Prostate gland (tissue), 2 donors: ENCODE data around the gene CTNNA3. TPM values are rescaled to one million over a fixed set of nuclear protein-coding genes. Genes with fewer than 3 reads are reported as not detected.

Source experiments
- DNase-seq: peaks from one replicate; pipeline ENCODE4 v3.0.0-alpha.2; 2019; ENCODE audit warnings: low spot score
- H3K27ac ChIP-seq, 2 donors: fragments of 200-600 bp; sonication (generic); 2 replicates each; pipeline ENCODE4 v1.5.1; 2017 to 2019
- H3K27me3 ChIP-seq: fragments of 200-600 bp; sonication (generic); replicated peaks from 2 replicates; pipeline ENCODE4 v1.5.1; 2019; ENCODE audit not compliant: insufficient read depth
- H3K36me3 ChIP-seq, 2 donors: fragments of 200-600 bp; sonication (generic); 1 replicate in 1 of 2; 2 replicates in 1 of 2; pipeline versions ENCODE4 v1.5.1 to v1.8.1; 2017 to 2019
- H3K4me1 ChIP-seq: fragments of 200-600 bp; sonication (generic); replicated peaks from 2 replicates; pipeline ENCODE4 v1.5.1; 2019
- H3K4me3 ChIP-seq, 2 donors: fragments of 200-600 bp; sonication (generic); 2 replicates each; pipeline ENCODE4 v1.5.1; 2017 to 2019
- H3K9me3 ChIP-seq: fragments of 200-600 bp; sonication (generic); 2 replicates; pipeline ENCODE4 v1.5.1; 2017
- POLR2A ChIP-seq: fragments of 450-650 bp; IDR thresholded peaks from one replicate; pipeline ENCODE4 v1.6.1; 2016; ENCODE audit warnings: antibody characterized with exemption, mild to moderate bottlenecking
- POLR2AphosphoS5 ChIP-seq: sonication (generic); formaldehyde crosslinking; IDR thresholded peaks from one replicate; pipeline ENCODE4 v1.6.1; 2017; ENCODE audit warnings: antibody characterized with exemption
- WGBS: methylation state at CpG from one replicate; pipeline ENCODE4 v1.1.5; 2018; 5-methylcytosine and 5-hydroxymethylcytosine counted together
- intact Hi-C: fragments of 100-400 bp; cut with DNase I; formaldehyde crosslinking; loops from one replicate; pipeline ENCODE4 v1.14.2; 2022
- total RNA-seq, 2 donors: library from RNA; depleted of rRNA; stranded (reverse); fragments of >200 nt; gene quantifications; one replicate each; pipeline ENCODE4 v1.1.0, GENCODE V29; 2016
- TF ChIP-seq, protein P1 (sequence below), 4 experiments: fragments of 200-600 bp in 2 of 4; fragments of 450-650 bp in 2 of 4; sonication (generic) in 2 of 4; IDR thresholded peaks; 1 replicate in 3 of 4; 2 replicates in 1 of 4; pipeline ENCODE4 v1.5.1; 2016 to 2019; ENCODE audit warnings: antibody characterized with exemption in 4 of 4, mild to moderate bottlenecking in 2 of 4, moderate library complexity in 2 of 4

The CTNNA3 gene
- total RNA-seq, 2 donors from 2014 or later, result 0.27 to 7.2 TPM

DNA sequence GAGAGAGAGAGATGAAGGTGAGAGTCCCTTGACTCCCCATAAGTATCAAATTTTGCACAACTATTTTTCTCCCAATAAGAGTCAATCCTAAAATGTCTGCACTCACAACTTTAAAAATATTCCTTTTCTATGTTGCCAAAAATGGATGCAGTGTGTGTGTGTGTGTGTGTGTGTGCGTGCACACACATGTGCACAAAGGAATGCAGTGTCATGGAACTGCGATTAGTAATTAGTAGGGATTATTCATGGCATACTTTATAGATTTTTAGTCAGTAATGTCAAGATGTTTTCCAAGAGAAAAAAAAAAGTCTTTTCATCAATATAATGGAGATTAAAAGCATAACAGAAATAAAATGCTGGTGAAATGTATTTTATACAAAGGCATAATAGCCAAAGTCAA lies 949.3 kb downstream of the CTNNA3 start:
- intact Hi-C loops, result no loop called here
- Histone ChIP-seq H3K27ac (no peak overlapping the region), H3K9me3 (no peaks in the 10 kb centered on the region), H3K36me3 (no peaks in the 10 kb centered on the region), H3K4me1 (no peaks in the 10 kb centered on the region), H3K27me3 (no peaks in the 10 kb centered on the region), H3K4me3 (no peak overlapping the region)
- no peak for DNase-seq
- TF ChIP-seq, protein P1, sequence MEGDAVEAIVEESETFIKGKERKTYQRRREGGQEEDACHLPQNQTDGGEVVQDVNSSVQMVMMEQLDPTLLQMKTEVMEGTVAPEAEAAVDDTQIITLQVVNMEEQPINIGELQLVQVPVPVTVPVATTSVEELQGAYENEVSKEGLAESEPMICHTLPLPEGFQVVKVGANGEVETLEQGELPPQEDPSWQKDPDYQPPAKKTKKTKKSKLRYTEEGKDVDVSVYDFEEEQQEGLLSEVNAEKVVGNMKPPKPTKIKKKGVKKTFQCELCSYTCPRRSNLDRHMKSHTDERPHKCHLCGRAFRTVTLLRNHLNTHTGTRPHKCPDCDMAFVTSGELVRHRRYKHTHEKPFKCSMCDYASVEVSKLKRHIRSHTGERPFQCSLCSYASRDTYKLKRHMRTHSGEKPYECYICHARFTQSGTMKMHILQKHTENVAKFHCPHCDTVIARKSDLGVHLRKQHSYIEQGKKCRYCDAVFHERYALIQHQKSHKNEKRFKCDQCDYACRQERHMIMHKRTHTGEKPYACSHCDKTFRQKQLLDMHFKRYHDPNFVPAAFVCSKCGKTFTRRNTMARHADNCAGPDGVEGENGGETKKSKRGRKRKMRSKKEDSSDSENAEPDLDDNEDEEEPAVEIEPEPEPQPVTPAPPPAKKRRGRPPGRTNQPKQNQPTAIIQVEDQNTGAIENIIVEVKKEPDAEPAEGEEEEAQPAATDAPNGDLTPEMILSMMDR (IDR thresholded peaks at IDR 0.05), result no peak
- TF ChIP-seq POLR2AphosphoS5 (no peak), POLR2A (no peak)
- 74% methylated on average over 2 of the region's 2 CpGs for WGBS

DNA sequence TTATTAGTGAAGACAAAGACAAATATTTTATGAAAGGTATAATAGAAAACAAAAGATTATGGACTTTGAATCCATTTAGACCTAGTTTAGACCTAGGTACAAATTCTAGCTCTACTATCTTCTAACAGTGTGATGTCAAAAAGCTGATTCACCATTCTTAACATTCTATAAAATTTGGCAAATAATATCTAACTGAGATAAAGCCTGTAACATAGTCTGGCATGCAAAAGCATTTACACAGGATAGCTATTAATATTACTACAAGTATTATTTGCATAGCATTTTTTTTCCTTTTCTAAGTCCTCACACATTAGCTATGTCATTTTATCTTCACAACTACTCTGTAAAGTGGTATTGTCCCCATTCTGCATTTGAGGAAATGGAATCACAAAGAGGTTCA lies 949.7 kb downstream of the CTNNA3 start:
- H3K27ac ChIP-seq, result no peak overlapping the region
- TF ChIP-seq, protein P1 (IDR thresholded peaks at IDR 0.05), result no peak
- TF ChIP-seq POLR2AphosphoS5 (no peak), POLR2A (no peak)
- H3K27me3 ChIP-seq, result no peaks in the 10 kb centered on the region
- H3K9me3 ChIP-seq, result no peaks in the 10 kb centered on the region
- no peak for DNase-seq
- no peak overlapping the region for H3K4me3 ChIP-seq
- H3K4me1 ChIP-seq, result no peaks in the 10 kb centered on the region
- no peaks in the 10 kb centered on the region for H3K36me3 ChIP-seq
- intact Hi-C loops, result no loop called here

DNA sequence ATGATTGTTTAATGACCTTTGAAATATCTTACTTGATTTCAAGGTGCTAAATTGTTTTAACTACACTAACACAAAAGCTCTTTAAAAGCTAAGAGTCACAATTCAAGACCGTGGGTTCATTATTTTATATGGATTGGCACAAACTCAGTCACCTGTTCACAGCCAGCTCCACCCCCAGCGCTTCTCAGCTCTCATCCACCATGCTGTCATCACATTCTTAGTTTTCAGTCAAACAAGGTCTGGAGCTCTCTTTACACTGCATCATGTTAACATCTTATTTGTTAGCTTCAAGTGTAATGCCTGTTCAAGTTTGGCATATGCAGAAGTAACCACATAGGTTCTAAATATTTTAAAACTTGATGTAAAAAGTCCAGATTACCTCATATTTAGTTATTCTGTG lies 951.1 kb downstream of the CTNNA3 start:
- Histone ChIP-seq H3K4me1 (no peaks in the 10 kb centered on the region), H3K27ac (no peak overlapping the region), H3K9me3 (no peaks in the 10 kb centered on the region), H3K27me3 (no peaks in the 10 kb centered on the region), H3K36me3 (no peaks in the 10 kb centered on the region), H3K4me3 (no peak overlapping the region)
- intact Hi-C loops, result no loop called here
- no peak for DNase-seq
- no peak for TF ChIP-seq POLR2AphosphoS5
- TF ChIP-seq POLR2A, result no peak
- TF ChIP-seq, protein P1 (IDR thresholded peaks at IDR 0.05), result no peak
- 62% methylated on average over 2 of the region's 2 CpGs for WGBS

DNA sequence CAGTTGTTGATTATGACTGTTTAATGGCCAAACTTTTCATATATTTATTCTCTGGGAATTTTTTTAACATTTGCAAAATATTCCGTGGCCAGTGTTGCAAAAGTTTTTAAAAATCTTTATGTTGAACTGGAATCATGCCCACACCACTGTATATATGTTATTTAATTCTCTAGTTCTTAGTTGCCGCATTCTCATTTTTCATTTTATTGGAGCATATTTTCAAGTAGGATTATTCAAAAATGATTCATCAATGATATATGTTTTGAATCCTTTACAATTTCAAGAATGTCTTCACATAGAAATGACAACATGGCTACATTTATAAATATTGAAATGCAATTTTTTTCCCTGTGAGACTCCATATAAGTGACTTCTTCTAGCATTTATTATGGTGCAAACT lies 958.8 kb downstream of the CTNNA3 start:
- Histone ChIP-seq H3K27ac (no peak overlapping the region), H3K4me1 (no peaks in the 10 kb centered on the region), H3K4me3 (no peak overlapping the region), H3K27me3 (no peaks in the 10 kb centered on the region), H3K9me3 (no peaks in the 10 kb centered on the region), H3K36me3 (no peaks in the 10 kb centered on the region)
- TF ChIP-seq POLR2AphosphoS5, result no peak
- DNase-seq, result no peak
- WGBS, result 87% methylated on average over 2 of the region's 2 CpGs
- intact Hi-C loops, result no loop called here

DNA sequence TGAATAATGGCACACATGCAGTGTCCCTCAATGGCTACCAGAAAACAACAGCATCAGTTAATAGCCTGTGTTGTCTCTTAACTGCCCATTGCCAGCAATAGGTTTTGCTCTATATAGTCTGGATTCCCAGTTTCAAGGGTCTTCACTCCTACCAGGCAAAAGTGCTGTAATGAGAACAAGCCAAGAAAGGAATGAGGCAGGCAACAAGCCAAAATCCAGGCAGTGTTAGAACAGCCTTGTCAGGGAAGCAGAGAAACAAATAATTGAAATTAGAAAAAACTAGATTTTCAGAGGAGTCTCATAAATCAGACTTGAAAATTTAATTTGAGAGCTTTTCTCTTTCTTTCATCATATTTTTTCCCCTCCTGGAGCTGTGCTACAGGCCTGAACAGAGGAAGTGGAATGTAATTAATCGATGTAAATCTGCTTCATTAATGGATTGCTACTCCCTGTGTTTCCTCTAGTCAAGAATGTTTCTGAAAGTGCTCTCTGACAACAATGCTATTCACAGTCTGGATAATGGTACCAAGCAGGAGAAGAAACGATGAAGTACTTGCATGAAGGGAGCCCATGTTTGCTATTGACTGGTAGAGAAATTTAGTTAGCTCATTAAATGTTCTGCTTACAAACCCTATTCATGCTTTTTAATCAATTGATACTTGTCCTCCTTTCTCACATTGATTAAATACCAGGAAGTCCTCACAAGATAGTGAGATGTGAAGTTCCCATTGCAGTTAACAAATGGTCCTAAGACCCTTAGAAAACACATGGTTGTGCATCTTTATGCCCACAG lies 972.2 kb downstream of the CTNNA3 start:
- Histone ChIP-seq H3K27me3 (no peaks in the 10 kb centered on the region), H3K4me3 (no peak overlapping the region), H3K9me3 (no peaks in the 10 kb centered on the region), H3K36me3 (no peaks in the 10 kb centered on the region), H3K27ac (no peak overlapping the region), H3K4me1 (no peaks in the 10 kb centered on the region)
- DNase-seq, result no peak
- TF ChIP-seq, protein P1 (IDR thresholded peaks at IDR 0.05), result no peak
- no peak for TF ChIP-seq POLR2AphosphoS5
- TF ChIP-seq POLR2A, result no peak
- intact Hi-C loops, result no loop called here
- 71% methylated on average over 2 of the region's 2 CpGs for WGBS
